Measurements from ENCODE around the gene ELAC1.
"Not testable (repeated sequence)": the region's sequence is repeated elsewhere in the genome, so short reads cannot be mapped to it uniquely, and the experiment has no call there.

ELAC1 gene

DNA sequence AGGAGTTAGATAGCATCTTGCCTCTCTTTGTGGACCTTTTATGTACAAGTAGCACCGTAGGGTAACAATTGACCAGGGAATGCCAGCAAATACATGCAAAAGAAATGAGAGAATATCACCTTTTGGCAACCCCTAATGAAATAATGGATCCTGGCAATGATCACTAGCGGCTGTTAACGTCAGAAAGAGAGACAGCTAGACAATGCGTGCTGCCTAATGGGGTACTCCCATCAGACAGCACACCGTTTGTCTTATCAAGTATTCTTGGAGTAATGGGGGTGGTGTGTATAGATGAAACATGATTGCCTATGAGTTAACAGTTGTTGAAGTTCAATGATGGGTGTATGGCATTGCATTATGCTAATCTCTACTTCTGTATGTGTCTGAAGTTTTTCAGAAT lies 1.6 kb downstream of the ELAC1 start:
- no peak for DNase-seq (ENCODE audit: extremely low spot score)
- ChIA-PET POLR2A (no interaction called here), CTCF (no interaction called here)
- TF ChIP-seq, protein P1, sequence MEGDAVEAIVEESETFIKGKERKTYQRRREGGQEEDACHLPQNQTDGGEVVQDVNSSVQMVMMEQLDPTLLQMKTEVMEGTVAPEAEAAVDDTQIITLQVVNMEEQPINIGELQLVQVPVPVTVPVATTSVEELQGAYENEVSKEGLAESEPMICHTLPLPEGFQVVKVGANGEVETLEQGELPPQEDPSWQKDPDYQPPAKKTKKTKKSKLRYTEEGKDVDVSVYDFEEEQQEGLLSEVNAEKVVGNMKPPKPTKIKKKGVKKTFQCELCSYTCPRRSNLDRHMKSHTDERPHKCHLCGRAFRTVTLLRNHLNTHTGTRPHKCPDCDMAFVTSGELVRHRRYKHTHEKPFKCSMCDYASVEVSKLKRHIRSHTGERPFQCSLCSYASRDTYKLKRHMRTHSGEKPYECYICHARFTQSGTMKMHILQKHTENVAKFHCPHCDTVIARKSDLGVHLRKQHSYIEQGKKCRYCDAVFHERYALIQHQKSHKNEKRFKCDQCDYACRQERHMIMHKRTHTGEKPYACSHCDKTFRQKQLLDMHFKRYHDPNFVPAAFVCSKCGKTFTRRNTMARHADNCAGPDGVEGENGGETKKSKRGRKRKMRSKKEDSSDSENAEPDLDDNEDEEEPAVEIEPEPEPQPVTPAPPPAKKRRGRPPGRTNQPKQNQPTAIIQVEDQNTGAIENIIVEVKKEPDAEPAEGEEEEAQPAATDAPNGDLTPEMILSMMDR (IDR thresholded peaks at IDR 0.05; ENCODE audit: control extremely low read depth, extremely low read depth, low read depth, missing control alignments) = no peak

DNA sequence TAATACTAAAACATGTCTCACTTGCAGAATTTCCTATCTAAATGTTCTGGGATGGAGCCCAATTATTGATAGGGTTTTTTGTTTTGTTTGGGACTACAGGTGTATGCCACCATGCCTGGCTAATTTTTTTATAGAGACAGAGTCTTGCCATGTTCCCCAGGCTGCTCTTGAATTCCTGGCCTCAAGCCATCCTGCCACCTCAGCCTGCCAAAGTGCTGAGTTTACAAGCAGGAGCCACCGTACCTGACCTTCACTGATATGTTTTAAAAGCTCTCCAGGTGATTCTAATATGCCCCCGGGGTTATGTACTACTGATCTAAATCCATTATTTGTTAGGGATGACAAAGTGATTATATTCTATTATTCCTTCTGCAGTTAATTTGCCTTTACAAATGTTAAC lies 2.2 kb downstream of the ELAC1 start:
- no peak for DNase-seq (ENCODE audit: extremely low spot score)
- TF ChIP-seq, protein P1 (IDR thresholded peaks at IDR 0.05; ENCODE audit: control extremely low read depth, extremely low read depth, low read depth, missing control alignments) = no peak
- ChIA-PET POLR2A (interaction anchor here (0.7 kb wide), 1 partner anchor 62 kb away, joined by 3 read pairs; no protein-coding TSS in a partner anchor), CTCF (no interaction called here)

DNA sequence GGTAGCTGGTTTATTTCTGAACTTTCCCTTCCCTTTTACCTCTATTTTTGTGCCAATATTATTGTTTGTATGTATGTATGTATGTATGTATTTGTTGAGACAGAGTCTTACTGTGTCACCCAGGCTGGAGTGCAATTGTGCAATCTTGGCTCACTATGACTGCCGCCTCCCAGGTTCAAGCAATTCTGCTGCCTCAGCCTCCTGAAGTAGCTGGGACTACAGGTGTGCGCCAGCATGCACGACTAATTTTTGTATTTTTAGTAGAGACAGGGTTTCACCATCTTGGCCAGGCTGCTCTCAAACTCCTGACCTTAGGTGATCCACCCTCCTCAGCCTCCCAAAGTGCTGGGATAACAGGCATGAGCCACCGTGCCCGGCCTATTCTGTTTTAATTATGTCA lies 4.6 kb downstream of the ELAC1 start:
- POLR2A ChIA-PET; DNase-seq (ENCODE audit: extremely low spot score); CTCF ChIA-PET: not testable (repeated sequence)

DNA sequence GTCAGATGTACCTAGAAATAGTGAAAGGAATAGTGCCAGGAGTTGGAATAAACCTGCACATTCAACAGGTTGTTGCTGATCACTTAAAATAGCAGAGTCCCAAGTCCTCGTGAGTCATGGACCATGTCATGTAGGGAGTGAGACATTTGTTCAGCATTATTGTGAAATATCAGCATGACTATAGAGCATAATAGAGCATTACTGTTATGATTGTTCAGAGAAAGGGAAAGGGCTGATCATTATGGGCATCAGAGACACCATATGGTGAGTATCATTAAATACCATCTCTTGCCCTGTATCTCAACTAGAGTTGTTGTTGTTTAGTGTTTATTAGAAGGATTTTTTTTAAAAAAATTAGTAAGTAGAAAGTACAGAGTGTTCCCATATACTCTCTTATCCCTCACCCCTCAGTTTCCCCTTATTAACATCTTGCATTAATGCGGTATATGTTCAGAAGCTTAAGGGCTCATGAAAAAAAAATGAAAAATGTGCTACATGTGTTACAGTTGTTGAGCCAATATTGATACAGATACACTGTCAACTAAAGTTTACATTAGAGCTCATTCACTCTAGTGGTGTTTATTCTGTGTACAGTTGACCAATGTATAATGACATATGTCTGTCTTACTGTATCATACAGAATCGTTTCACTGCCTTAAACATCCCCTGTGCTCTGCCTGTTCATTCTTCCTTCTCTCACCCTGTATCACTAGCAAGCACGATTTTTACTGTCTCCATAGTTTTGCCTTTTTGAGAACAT lies 5.7 kb downstream of the ELAC1 start:
- ChIA-PET CTCF (interaction anchor here (2.0 kb wide), 1 partner anchor 14 kb away, joined by 7 read pairs; no protein-coding TSS in a partner anchor), POLR2A (no interaction called here)
- DNase-seq (ENCODE audit: extremely low spot score) = no peak
- TF ChIP-seq, protein P1 (IDR thresholded peaks at IDR 0.05; ENCODE audit: control extremely low read depth, extremely low read depth, low read depth, missing control alignments) = no peak

DNA sequence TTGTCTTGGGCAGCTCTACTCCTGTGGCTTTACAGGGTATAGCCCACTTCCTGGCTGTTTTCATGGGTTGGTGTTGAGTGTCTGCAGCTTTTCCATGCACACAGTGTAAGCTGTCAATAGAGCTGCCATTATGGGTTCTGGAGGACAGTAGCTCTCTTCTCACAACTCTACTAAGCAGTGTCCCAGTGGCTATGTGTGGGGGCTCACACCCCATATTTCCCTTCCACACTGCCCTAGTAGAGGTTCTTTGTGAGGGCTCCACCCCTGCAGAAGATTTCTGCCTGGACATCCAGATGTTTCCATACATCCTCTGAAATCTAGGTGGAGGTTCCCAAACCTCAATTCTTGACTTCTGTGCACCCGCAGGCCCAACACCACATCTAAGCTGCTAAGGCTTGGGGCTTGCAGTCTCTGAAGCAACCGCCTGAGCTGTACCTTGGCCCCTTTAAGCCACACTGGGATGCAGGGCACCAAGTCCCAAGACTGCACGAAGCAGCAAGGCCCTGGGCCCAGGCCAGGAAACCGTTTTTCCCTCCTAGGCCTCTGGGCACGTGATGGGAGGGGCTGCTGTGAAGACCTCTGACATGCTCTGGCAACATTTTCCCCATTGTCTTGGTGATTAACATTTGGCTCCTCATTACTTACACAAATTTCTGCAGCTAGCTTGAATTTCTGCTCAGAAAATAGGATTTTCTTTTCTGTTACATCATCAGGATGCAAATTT lies 9.4 kb downstream of the ELAC1 start:
- CTCF ChIA-PET = interaction anchor here (1.0 kb wide), 1 partner anchor 11 kb away, joined by 3 read pairs; no protein-coding TSS in a partner anchor
- no peak for DNase-seq (ENCODE audit: extremely low spot score)
- POLR2A ChIA-PET = no interaction called here
- TF ChIP-seq, protein P1 (IDR thresholded peaks at IDR 0.05; ENCODE audit: control extremely low read depth, extremely low read depth, low read depth, missing control alignments) = no peak

DNA sequence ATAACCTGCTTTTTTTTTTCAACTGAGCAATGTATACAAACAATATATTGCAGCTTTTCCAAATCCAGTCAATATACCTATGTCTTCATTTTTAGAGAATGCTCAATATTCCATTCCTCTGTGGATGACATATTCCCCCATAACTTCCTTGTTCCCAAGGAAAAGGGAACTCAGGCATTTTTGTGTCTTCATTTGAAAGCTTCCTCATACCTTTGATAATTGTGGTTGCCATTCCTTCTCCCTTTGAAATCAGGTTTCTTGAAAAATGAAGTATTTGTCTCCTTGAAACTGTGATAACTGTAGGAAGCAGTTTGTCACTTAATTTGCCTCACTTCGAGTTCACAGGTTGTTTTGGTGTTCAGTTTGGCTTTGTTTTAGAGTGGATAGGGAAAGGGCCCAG lies 13.5 kb downstream of the ELAC1 start:
- DNase-seq (ENCODE audit: extremely low spot score) = no peak
- ChIA-PET CTCF (interaction anchor here (0.9 kb wide), 1 partner anchor 10 kb away, joined by 3 read pairs; no protein-coding TSS in a partner anchor), POLR2A (no interaction called here)
- TF ChIP-seq, protein P1 (IDR thresholded peaks at IDR 0.05; ENCODE audit: control extremely low read depth, extremely low read depth, low read depth, missing control alignments) = no peak

All from GM10248 (cell line).